Suprapubic skin (tissue), 4 donors: ENCODE data around the gene CCDC3.

Experiments
- CTCF ChIP-seq, 2 donors: fragments of 200-600 bp in 1 of 2; fragments of 450-650 bp in 1 of 2; sonication (generic) in 1 of 2; IDR thresholded peaks; one replicate each; pipeline ENCODE4 v1.5.1; 2016 to 2019; ENCODE audit warnings: antibody characterized with exemption in 2 of 2, mild to moderate bottlenecking in 1 of 2, moderate library complexity in 1 of 2
- POLR2A ChIP-seq, 2 donors: fragments of 450-650 bp; IDR thresholded peaks; one replicate each; pipeline ENCODE4 v1.6.1; 2017; ENCODE audit warnings: antibody characterized with exemption in 2 of 2, mild to moderate bottlenecking in 2 of 2, moderate library complexity in 2 of 2
- POLR2AphosphoS5 ChIP-seq, 3 donors: sonication (generic); formaldehyde crosslinking; IDR thresholded peaks; one replicate each; pipeline ENCODE4 v1.6.1; 2017; ENCODE audit warnings: antibody characterized with exemption in 3 of 3

- TF ChIP-seq CTCF (IDR thresholded peaks at IDR 0.05) (no peak), POLR2AphosphoS5 (IDR thresholded peaks at IDR 0.05) (no peak), POLR2A (IDR thresholded peaks at IDR 0.05) (no peak)
These were observed 113.7 kb downstream of the CCDC3 start for GRCh38 chr10:12887780-12888179.
